HG03432 (cell line): ENCODE data around the gene BHMT.
"Not testable (repeated sequence)": the region's sequence is repeated elsewhere in the genome, so short reads cannot be mapped to it uniquely, and the experiment has no call there.

Experiments
- ATAC-seq: cut with Tn5 transposase; IDR thresholded peaks from one replicate; pipeline ENCODE4 v1.9.1; 2021; ENCODE audit warnings: mild to moderate bottlenecking, moderate library complexity; ENCODE audit not compliant: unreplicated experiment

Gene BHMT

DNA sequence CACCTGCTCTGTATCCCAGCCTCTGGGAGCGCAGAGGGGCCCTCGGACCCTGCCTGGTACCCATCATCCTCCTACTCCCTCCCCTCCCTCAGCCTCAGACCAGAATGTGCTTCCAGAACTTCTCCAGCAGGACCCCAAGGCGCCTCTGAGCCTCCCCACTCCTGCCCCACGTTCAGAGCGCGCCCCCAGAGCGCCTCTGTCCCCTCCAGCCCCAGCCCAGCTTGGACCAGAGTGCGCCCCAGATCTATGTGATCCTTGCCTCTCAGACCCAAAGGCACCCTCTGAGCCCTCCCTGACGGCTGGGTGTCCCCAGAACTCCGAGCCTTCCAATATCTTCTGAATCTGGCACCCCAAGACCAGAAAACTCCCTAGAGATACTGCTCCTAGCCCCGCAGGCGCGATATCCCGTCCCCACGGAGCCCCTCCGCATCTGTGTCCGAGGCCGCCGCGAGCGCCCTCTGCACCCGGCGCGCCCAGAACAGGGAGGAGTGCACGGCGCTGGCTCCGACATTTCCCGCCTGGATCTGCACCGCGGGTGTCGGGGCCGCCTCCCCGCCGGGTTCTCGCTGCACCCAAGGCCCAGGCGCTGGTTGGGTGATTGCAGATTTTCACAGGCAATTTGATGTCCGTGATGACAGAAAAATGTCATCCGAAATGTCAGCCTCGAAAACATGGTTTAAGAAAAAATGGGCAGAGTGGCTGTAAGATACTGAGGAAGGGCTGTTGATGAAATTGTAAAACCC, 522 bp downstream of the BHMT start:
- ATAC-seq, result no peak

DNA sequence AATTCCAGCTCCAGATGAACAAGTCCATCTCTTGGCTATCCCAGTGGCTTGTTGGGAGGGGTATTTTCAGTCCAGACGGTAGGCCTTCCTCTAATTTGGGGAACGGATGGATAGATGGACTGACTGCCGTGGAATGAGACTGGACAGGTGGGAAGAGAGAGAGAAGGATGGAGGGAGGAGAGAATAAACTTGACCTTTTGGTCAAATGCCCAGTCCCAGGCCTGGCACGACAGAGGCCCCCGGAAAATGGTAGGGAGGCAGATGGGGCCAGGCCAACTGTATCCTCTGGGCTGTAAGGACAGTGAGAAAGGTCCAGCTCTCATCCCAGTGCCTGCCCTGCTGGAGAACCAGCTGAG, 1.1 kb downstream of the BHMT start:
- ATAC-seq, result no peak

DNA sequence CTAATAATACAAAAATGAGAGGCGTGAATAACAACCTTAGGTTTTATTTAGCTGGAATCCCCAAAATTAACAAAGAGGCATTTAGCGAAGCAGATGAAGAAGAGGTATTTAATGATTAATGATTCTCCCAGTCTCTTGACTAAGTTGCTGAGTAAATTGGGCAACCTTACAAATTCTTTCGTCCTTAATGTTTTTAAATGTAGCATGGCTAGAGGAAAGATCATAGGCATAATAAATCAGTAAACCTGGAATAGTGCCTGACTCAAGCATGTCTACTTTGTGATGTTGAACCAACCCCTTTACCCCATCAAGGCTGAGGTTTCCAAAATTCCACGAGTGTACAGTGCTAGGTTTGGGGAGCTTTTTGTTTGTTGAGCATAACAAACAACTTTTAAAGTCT, 7.9 kb downstream of the BHMT start:
- no peak for ATAC-seq

DNA sequence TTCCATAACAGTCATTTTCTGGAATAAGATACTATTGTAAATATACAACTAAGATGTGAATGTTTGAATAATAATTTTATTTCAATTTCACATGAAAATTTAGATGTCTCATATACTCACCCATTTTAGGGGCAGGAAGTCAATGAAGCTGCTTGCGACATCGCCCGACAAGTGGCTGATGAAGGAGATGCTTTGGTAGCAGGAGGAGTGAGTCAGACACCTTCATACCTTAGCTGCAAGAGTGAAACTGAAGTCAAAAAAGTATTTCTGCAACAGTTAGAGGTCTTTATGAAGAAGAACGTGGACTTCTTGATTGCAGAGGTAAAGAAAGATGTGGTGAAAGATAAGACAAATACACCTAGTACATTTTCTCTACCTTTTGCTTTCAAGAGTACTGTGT, 8.6 kb downstream of the BHMT start:
- ATAC-seq, result no peak

DNA sequence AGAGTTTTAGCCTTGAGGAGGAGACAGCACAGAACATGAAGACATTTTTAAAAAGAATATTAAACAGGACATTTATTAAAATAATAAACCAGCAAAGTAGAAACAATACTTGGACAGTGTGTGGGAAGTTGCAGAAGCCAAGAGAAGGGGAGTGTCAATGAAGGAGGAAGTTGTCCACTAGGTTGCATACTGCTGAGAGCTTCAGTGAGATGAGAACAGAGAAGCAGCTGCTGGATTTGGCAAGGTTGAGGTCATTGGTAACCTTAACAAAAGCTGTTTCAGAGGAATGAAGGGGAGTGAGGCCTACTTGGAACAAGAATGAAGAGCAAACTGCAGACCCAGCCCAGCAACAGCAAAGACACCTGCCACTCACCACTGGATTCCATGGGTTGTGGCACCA, 11.4 kb downstream of the BHMT start:
- no peak for ATAC-seq

DNA sequence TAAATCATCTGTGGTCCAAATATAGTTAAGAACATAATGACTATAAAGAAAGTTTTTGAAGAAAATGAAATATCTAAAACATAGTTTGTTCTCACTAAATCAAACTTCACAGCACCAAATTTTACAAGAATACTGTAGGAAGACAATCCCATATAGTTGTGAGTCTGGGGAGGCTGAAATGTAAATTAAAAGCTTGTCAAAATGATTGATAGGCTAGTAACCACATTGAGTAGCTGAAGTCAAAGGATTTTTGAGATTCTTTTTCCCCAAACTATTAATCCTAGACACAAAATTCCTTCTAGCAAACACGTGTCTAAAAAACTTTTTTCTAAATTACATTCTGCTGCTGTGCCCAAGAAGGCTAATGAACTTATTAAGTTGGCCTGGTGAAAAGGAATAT, 13.0 kb downstream of the BHMT start:
- ATAC-seq, result no peak

DNA sequence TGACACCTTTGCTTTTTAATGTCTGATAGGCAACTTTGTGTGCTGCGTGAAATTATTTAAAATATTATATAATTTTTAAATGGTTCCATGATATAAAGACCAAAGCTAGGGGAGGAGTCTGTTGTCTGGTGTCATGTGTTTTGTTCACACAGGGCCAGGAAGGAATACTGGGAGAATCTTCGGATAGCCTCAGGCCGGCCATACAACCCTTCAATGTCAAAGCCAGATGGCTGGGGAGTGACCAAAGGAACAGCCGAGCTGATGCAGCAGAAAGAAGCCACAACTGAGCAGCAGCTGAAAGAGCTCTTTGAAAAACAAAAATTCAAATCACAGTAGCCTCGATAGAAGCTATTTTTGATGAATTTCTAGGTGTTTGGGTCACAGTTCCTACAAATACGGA, 19.2 kb downstream of the BHMT start:
- ATAC-seq, result no peak

DNA sequence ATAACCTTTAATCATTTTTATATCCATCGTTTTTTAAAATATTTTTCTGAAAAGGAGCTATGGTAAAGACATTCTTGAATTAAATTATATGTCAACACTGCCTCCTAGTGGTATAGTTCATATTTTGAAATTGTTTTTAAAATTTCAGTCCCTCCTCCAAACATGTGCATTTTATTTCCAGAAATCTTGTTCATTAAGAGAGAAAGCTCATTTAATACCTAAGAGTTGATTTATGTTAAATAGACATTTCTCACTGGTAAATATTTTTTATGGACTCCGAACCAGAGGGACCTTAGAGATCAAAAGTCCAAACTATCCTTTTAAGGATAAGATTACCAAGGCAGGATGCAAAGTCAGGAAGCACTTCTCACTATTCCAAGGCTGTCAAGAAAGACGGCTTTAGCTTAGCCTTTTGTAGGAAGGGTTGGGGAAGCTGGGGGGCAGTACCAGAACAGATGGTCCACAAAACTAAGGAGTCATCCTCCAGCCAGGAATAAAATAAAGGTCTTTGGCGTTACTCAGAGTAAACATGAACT, 21.6 kb downstream of the BHMT start:
- no peak for ATAC-seq

DNA sequence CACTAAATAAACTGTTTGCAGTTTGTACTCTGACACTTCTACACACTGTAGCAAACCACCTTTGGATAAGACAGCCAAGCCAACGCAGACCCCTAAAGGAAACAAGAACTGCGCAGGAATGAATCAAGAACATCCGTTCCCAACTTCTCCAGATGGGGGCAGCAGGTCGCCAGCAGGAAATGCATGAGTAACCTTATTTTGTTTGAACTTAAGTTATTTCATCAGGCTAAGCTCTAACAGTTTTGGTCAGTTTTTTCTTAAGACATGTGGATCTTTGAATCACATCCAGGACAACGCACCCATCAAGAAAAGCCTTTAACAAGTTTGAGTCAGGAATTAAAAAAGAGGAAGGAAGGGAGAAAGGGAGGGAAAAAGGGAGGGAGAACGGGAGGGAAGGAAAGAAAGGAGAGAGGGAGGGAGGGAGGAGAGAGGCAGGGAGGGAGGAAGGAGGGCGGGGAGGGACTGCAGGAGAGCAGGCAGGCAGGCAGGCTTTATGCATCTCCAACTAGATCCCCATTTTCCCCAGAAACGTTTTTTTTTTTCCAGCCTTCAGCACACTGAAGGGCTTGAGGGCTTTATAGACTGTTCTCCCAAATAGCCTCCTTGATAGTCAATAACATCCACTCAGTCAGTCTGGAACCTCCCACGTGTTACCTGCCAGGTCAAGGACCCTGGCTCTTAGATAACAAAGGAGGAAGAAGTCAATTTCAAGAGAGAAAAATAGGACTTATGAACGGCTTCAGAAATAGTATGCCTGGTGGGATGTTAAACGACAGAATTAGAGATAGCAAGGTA, 22.2 kb downstream of the BHMT start:
- ATAC-seq, result no peak

DNA sequence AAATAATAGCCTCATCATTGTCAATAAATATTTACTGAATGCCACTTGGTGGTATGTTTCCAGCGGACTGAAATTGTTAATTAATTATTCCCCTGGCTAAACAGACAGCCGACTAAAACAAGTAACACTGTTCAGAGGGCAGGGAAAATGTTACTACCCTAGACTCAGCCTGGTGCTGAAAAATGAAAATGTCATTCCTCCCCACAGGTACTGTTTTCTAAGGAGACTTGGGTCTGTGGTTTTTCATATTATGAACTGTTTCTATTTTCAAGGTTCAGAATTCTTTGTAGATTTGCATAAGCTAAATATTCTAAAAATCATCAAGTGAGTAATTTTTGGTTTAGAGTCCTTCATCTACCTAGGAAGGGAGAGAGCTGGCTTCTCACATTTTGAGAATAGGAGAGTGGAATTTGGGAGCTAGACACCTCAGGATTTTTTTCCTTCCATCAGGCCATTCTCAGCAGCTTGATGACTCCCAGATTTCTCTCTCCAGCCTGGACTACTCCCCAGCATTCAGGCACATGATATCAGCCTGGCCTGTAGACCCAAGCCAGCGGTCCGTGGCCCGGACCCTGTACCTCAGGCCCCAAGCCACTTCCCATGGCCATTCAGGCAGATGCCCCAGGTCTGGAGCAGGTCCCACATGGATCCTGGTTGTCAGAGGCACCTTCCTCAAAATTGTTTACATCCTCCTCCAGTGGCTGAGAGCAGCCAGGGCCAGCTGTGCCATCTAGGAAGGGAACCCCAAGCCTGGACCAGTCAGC, 24.4 kb downstream of the BHMT start:
- peak; percentile 38 for ATAC-seq

DNA sequence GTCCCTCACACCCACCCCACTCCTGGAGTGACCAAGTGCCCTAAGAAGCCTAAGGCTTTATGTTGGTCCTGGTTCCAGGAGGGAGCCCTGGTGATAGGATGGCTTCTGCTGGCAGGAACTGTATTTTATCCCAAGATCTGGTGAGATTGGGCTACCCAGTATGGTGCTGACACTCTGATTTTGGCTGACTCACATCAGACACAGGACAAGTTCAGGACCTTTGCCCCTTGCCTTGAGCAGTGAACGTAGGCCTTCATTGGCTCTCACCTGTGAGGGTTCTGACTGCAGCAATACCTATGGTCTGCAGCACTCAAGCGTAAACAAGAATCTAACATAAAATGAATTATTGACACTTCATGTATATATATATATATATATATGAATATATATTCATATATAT, 25.0 kb downstream of the BHMT start:
- no peak for ATAC-seq

DNA sequence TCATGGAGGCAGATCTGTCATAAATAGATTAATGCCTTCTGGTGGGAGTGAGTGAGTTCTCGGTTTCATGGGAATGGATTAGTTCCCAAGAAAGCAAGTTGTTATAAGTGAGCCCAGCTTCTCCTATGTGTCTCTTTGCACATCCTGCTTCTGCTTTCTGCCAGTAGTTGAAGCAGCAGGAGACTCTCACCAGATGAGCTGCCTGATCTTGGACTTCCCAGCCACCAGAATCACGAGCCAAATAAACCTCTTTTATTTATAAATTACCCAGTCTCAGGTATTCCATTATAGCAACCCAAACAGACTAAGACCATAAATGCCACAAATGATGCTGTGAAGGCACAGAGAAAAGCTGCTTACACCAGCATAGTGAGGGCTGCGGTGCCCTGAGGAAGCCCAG, 28.9 kb downstream of the BHMT start:
- ATAC-seq, result no peak

DNA sequence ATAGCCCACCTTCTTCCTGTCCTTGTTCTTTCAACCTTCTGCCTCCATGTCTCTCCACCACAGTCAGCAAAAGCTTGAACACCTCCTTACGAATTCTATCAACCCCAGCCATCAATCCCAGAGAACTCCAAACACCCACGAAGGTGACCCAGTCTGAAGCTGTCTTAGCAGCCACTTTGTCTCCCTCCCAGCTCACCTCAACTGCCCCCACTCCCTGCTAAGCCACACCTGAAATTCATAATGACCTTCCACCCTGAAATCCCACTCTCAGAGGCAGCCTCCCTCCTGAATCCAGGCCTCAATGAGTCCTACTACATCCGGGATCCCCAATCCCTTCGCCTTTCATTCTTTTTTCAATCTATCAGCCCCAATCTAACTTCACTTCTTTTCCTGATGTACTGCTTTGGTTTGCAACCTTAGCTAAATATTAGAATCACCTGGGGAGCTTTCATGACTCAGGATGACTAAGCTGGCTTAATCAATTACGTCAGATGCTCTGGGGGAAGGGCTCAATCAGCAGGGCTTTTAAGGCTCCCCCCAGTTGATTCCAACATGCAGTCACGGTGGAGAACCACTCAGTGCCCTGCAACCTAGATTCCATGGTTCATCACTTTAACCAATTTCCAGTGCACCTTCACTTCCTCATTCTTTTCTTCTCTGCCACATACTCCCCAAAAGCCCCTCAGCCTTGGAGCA, 32.2 kb downstream of the BHMT start:
- ATAC-seq, result no peak

DNA sequence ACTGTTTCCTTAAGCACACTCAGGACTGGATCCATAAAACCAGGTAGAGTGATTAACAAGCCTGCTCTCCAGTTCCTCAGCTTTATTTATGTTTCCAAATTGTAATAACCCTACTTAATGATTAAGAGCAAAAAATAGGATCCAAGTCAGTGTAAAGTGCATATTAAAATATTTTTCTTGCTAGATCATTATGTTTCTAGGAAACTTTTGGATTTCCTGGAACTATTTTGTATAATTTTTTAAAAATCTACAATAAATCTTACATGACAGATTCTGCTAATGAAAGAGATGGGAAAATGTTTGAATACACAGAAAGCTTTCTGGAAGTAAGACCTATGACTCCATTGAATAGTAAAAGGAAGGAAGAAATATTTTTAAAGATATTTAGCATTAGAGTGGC, 35.5 kb downstream of the BHMT start:
- no peak for ATAC-seq

DNA sequence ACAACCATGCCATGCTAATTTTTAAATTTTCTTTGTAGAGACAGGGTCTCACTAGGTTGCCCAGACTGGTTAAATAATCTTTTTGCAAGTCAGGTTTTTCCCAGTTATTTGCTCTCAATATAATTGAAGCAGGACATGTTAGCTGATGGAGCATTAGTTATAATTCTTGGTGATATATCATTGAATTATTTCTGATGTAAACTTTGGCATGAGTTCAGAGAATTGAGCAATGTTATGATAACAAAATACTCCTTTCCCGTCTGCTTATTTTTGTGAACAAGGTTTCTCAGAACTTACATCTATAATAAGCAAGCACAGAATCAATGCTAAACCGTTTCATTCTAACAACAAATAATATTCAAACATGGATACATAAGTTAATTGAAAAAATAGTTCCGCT, 37.8 kb downstream of the BHMT start:
- ATAC-seq, result no peak

DNA sequence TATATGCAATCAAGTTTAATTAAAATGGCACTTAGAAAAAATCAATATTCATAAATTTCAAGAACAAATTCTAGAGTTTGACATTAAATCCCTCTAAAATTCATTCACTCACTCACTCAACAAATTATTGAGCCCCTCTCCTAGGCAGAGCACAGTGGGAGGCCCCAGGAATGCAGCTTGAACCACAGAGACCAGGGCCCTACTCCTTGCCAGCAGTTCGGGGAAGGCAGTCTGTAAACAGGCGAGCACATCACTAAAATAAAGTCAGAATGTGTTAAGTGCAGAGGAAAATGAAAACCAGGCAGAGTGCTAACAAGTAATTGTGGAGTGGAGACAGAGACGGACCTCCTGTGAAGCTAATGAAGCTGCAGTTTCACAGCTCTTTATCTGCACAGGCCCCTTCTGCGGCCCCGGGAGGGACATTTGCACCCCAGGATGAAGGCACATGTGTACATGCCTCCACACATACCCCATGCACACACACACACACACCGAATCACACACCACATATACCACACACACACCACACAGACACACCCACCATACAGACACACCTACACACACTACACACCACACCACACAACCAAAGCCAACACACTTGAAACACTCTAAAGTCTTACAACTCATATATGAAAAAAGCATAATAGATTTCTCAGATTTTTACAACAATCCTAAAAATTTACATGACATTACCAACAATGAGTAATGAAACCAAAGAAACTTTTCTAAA, 40.5 kb downstream of the BHMT start:
- ATAC-seq, result no peak

DNA sequence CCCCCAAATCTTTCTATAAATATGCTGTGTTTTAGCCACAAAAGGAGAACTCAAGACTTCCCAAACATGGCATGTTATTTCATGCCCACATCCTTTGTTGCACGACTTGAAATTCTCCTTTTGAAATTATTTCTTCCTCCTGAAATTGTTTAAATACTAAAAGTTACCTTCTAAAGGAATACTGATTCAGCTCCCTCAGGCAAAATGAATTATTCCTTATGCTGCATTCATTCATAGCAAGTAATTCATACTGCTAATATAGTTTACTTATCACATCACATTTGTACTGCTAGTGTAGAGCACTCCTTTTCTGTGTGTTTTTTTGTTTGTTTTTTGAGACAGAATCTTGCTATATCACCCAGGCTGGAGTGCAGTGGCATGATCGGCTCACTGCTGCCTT, 45.7 kb downstream of the BHMT start:
- ATAC-seq, result no peak

DNA sequence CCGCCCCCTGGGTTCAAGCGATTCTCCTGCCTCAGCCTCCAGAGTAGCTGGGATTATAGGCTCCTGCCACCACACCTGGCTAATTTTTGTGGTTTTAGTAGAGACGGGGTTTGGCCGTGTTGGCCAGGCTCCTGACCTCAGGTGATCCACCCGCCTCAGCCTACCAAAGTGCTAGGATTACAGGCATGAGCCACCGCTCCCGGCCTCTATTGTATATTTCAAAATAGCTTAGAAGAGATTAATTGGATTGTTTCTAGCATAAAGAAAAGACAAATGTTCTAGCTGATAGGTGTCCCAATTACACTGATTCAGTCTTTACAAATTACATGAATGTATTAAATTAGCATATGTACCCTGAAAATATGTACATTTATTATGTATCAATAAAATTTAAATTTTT, 50.0 kb downstream of the BHMT start:
- not testable (repeated sequence) for ATAC-seq

DNA sequence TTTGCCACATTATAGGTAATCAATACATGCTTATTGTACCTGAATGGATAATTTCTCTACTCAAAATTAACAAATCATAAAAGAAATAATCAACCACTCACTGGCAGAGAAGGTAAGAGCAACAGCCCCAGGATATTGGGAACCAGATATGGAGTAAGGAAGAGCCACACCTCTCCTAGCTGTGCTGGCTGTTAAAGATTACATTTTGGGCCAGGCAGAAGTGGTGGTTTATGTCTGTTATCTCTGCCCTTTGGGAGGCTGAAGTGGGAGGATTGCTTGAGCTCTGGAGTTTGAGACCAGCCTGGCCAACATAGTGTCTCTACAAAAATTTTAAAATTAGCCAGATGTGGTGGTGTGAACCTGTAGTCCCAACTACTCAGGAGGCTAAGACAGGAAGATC, 56.4 kb downstream of the BHMT start:
- ATAC-seq, result no peak

DNA sequence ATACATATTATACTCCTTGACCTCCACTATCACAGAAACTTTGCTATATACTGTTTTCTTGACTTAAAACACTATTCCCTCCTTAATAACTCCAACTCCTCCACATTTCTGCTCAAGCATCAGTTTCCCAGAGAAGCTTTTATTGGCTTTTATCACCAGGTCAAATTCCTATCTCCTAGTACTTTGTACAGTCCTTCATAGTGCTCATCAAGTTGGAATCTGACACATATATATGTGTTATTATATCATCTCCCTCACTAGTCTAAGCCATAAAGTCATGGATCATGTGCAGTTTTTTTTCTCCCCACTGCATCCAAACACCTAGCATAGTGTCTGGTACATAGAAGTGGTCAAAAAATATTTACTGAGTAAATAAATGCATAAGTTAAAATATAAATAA, 59.1 kb downstream of the BHMT start:
- no peak for ATAC-seq
